Adrenal gland (tissue), 5 donors: ENCODE results near the gene KCNMB2.

Experiments used
- POLR2A ChIP-seq, 2 donors: fragments of 450-650 bp; IDR thresholded peaks; one replicate each; pipeline ENCODE4 v1.6.1; 2017; ENCODE audit warnings: antibody characterized with exemption in 2 of 2, mild to moderate bottlenecking in 2 of 2, moderate library complexity in 1 of 2
- TF ChIP-seq, protein P1 (sequence below), 6 experiments: fragments of 450-650 bp in 4 of 6; fragments of 200-600 bp in 2 of 6; sonication (generic) in 1 of 6; IDR thresholded peaks; 1 replicate in 5 of 6; 2 replicates in 1 of 6; pipeline versions ENCODE4 v1.5.1 to v1.8.0; 2016 to 2021; ENCODE audit warnings: antibody characterized with exemption in 6 of 6, mild to moderate bottlenecking in 2 of 6, moderate library complexity in 1 of 6
- donor health status: DM: no; HTN: no; CAD: no.

GRCh38 chr3:178875836-178876235 lies 339.6 kb downstream of the KCNMB2 start:
- TF ChIP-seq, protein P1, sequence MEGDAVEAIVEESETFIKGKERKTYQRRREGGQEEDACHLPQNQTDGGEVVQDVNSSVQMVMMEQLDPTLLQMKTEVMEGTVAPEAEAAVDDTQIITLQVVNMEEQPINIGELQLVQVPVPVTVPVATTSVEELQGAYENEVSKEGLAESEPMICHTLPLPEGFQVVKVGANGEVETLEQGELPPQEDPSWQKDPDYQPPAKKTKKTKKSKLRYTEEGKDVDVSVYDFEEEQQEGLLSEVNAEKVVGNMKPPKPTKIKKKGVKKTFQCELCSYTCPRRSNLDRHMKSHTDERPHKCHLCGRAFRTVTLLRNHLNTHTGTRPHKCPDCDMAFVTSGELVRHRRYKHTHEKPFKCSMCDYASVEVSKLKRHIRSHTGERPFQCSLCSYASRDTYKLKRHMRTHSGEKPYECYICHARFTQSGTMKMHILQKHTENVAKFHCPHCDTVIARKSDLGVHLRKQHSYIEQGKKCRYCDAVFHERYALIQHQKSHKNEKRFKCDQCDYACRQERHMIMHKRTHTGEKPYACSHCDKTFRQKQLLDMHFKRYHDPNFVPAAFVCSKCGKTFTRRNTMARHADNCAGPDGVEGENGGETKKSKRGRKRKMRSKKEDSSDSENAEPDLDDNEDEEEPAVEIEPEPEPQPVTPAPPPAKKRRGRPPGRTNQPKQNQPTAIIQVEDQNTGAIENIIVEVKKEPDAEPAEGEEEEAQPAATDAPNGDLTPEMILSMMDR (IDR thresholded peaks at IDR 0.05): no peak
- TF ChIP-seq POLR2A (IDR thresholded peaks at IDR 0.05): no peak
